ENCODE results near the gene CAMTA1.
"Not testable (repeated sequence)": the region's sequence is repeated elsewhere in the genome, so short reads cannot be mapped to it uniquely, and the experiment has no call there.

CAMTA1 gene

DNA sequence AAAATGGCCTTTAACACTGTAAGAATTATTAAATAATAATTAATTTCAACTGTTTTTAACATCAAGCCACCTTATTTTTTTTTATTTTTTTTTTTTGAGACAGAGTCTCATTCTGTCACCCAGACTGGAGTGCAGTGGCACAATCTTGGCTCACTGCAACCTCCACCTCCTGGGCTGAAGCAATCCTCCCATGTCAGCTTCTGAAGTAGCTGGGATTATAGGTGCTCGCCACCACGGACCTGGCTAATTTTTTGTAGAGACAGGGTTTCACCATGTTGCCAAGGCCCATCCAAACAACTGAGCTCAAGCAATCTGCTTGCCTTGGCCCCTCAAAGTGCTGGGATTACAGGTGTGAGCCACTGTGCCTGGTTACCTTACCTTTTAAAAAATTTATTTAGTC is 46.8 kb downstream of the CAMTA1 start:
- intact Hi-C loops (cut with DNase I); DNase-seq: not testable (repeated sequence)

DNA sequence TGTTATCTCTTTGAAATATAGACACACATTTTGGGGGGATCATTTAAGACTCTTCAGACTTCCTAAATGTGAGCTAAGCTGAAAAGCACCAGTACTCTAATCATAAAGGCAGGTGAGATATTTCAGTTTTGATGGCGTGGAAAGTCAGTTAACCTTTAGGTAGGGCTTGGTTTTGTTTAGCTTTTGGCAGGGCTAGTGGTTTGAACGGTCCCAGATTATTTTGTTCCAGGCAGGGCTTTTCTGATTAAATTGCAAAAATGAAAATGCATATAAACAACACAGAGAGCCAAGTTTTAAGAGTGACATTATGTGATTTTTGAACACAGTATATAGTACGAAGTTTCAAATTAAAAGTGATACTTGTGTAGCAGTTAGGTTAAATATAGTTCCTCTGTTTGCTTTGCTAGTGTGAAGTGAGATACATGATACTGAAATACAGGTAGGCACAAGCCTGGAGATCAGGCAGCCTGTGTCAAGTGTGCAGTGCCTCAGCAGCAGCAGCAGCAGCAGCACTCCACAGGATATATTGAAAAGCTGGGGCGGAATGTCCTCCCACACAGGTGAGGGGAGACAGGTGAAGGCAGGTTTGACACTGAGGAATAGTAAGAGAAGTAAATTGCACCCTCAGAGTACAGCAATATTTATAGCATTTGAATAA is 47.4 kb downstream of the CAMTA1 start:
- intact Hi-C loops (cut with DNase I): no loop called here
- DNase-seq: peak in 41 of 42 donors; percentile 34 to 95 (median 71)

DNA sequence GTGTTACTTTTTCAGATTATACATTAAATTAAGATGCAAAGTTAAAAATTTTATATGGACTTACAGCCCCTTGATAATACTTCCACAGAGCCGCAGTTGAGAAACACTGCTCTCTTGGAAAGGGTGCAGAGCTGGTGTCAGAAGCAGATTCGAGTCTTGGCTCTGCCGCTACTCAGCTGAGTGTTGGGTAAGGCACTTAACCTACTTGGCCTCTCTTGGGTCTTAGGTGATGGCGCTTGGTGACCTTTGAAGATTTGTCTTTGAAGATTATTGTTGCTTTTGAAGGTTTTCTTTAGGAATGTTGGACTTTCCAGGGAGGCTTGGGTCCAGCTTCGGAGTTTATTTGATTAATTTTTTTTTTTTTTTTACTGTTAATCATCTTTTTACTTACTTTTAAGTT is 48.5 kb downstream of the CAMTA1 start:
- DNase-seq: peak in 2 of 42 donors; percentile 5 to 10
- intact Hi-C loops (cut with DNase I): no loop called here

DNA sequence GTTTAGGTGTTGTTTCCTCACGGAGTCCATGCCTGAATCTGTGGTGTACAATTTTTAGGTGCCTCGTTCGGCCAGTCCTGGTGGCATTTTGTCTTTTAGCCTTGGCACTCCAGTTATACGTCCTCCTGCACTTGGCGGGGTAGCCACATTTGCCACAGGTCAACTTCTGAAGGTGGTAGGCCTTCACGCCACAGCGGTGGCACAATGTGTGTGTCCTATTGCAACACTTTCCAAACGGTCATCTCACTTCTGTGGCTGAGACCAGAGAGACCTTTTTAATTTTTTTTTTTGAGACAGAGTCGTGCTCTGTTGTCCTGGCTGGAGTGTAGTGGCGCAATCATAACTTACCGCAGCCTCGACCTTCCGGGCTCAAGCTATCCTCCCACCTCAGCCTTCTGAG is 49.1 kb downstream of the CAMTA1 start:
- intact Hi-C loops (cut with DNase I): no loop called here
- no peak for DNase-seq

DNA sequence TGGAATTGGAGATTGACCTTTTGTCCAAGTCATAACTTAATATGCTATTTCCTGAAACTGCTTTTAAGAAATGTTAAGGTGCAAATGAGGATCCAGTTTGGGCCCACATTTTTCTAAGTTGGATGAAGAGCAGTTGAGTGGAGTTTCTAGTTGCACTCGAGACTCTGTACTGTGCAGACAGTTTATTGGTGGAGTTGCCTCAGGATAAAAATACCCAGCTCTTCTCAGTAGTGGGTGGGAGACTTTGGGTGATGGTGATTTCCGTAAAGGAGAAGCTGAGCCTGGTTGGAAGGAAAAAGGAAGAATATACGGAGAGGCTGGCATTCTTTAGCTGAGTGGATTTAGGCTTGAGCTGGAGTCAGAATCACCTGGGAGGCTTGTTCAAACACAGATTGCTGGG is 49.9 kb downstream of the CAMTA1 start:
- intact Hi-C loops (cut with DNase I): no loop called here
- no peak for DNase-seq

DNA sequence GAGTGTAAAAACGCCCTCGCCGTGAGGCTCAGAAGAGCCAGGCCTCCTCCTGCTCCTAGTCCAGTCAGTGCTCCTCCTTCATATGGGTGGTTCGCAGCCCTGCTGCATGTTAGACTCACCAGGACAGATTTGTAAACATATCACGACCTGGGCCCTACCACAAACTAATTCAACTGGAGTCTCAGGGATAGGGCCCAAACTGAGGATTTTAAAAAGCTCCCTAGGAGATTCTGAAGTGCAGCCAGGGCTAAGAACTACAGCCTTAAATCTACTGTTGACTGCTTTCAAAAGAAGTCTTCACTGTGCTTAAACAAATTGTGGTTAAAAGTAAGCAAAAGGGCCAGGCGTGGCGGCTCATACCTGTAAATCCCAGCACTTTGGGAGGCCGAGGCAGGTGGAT is 57.0 kb downstream of the CAMTA1 start:
- peak in 6 of 42 donors; percentile 3 to 21 (median 13) for DNase-seq
- intact Hi-C loops (cut with DNase I): no loop called here

DNA sequence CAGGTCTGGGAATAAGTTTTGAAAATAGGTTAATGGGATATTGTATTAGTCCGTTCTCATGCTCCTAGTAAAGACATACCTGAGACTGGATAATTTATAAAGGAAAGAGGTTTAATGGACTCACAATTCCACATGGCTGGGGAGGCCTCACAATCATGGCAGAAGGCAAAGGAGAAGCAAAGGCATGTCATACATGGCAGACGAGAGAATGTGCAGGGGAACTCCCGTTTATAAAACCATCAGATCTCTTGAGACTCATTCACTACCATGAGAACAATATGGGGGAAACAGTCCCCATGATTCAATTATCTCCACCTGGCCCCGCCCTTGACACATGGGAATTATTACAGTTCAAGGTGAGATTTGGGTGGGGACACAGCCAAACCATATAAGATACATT is 60.5 kb downstream of the CAMTA1 start:
- intact Hi-C loops (cut with DNase I); DNase-seq: not testable (repeated sequence)

DNA sequence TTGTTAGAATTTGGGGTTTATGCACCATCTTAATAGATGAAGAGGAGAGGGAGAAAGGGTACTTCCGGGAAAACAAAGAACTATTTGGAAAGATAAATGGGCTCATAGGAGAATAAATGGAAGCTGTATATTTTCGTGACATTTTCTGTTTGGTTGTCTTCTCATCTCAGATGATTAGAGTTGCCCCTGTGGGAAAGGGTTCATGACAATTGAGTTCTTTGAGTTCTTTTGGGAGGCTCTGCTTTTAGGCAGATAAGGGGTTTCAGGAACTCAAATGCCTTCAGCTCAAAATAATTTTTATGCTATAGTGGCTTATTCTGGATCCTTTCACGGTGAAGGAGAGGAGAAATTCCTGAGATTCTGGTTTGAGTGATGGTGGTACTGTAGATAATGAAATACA is 63.6 kb downstream of the CAMTA1 start:
- intact Hi-C loops (cut with DNase I): no loop called here
- DNase-seq: no peak

DNA sequence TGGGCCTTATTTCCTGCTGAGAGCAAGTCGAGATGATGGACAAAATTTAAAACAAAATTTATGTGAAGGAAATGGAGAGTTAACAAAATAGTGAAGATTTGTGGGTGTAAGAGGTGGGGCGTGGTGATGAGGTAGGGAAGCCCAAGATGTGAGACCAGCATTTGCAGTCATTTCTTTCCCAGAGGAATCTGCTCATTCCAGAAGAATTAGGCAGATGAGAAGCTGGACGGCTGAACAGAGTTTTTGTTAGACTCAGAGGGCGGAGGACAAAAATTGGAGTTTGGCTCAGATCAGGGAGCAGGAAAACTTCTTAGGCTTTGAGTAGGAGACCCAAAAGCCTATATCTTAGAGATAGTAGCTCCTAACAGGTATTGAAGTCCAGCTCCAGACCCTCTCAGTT is 65.3 kb downstream of the CAMTA1 start:
- intact Hi-C loops (cut with DNase I): no loop called here

DNA sequence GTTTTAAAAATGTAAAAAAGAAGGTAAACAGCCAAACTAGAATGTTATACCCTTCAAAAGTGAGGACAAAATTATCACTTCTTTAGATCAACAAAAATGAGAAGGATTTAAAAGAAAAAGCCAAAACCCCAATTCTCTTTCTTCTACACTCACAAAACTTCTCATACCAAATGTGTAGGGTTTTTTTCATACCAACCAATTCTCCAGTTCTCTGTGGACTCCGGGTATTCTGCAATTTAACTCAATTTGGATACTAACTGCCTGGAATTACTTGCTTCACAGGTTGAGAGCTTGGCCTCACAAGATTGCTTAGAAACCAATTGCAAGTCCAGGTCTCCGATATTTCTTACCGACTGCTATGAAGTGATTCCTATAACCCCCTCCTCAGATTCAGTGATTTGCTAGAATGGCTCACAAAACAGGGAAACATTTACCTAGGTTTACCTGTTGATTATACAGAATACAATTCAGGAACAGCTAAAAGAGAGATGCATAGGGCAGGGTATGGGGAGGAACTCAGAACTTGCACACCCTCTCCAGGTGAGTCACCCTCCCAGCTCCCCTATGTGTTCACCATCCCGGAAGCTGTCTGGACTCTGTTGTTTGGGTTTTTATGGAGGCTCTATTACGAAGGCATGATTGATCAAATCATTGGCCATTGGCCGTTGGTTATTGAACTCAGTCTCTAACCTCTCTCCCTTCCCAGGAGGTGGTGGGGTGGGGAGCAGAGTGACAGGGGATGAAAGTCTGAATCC is 67.1 kb downstream of the CAMTA1 start:
- no peak for DNase-seq
- intact Hi-C loops (cut with DNase I): no loop called here

More for the DNA sequence above, 65.3 kb downstream of the CAMTA1 start:
- no peak for DNase-seq

DNA sequence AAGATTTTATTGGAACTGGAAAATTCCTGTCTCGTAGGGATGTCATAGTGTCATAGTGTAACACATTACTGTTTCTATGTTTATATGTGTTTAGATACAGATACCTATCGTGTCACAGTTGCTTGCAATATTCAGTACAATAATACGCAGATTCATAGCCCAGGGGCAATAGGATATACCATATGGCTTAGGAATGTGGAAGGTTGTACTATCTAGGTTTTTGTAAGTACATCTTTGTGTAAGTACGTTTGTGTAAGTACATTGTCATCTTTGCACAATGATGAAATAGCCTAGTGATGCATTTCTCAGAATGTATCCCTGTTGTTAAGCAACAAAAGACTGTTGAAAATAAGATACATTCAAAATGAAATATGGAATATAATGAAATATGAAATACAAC is 68.9 kb downstream of the CAMTA1 start:
- intact Hi-C loops (cut with DNase I): no loop called here
- DNase-seq: no peak

DNA sequence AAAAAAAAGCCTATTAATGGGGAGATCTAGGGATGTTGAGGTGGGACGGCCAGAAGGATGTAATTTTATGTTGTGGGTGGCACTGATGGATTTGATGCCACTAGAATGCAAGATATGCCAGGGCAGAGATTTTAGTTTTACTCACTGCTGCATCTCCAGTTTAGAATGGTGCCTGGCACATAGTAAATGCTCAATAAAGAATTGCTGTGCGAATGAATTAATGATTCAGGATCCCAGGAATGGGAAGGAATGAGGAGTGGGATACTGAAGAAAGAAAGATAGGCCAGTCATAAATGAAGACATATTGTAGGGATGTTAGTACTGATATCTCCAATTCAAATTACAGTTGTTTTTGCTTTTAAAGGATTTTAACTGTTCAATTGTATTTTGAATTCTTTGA is 72.6 kb downstream of the CAMTA1 start:
- intact Hi-C loops (cut with DNase I): no loop called here
- no peak for DNase-seq

DNA sequence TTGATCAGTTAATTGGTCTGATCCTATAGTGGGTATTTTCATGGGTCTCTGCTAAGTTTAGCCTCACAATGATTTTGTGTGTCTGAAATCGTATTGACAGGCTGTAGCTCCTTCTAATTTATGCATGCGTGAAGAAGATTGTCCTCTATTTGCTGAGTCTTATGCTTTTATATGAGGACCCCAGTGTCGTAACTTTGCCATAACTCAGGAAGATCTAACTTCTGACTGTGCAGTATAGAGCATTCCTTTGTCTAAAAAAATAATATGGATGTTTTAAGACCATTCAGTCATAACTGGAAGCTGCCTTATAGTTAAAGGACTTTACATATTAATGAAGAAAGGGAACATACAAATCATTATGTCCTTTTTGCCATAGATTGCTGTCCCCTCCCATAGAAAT is 73.3 kb downstream of the CAMTA1 start:
- no peak for DNase-seq
- intact Hi-C loops (cut with DNase I): no loop called here

DNA sequence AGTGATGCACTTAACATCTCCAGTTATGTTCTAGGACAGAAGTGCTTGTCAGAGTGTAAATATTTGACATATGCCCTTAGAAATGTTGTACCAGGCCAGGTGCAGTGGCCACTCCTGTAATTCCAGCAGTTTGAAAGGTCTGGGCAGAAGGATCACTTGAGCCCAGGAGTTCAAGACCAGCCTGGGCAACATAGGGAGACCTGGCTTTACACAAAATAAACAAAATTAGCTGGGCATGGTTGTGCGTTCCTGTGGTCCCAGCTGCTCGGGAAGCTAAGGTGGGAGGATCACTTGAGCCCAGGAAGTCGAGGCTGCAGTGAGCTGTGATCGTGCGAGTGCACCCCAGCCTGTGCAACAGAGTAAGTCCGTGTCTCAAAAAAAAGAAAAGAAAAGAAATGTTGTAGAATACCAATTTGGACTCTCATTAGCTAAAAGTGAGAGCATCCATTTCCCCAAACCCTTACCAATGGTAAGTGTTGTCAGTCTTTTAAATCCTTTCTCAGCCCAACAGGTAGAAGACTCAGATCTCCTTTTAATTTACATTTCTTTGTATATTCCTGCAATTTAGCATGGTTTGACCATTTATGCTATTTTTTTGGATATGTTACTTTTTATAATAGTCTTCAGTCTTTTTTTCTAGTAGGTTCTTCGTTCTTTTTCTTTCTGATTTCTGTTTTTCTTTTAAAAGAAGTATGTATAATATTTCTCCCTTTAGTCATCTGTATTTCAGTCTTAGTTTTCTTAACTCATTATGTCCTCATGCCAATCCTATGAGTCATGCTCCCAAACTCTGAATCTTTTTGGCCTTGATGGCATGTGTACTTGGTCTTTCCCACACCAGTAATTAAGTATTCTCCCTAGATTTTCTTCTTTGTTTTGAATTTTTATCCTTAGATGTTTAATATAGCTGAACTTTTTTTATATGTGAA is 74.4 kb downstream of the CAMTA1 start:
- intact Hi-C loops (cut with DNase I): no loop called here
- DNase-seq: no peak

DNA sequence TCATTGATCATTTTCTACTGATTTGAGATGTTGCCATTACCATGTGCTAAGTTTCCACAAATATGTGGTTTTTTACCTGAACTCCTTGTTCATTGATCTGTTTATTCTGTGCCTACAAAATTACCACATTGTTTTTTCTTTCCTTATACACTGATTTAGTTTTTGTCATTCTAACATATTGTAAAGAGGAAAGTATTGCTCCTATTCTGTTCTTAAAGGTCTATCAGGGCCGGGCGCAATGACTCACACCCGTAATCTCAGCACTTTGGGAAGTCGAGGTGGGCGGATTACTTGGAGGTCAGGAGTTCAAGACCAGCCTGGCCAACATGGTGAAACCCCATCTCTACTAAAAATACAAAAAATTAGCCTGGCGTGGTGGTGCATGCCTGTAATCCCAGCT is 75.1 kb downstream of the CAMTA1 start:
- intact Hi-C loops (cut with DNase I): no loop called here
- no peak for DNase-seq

DNA sequence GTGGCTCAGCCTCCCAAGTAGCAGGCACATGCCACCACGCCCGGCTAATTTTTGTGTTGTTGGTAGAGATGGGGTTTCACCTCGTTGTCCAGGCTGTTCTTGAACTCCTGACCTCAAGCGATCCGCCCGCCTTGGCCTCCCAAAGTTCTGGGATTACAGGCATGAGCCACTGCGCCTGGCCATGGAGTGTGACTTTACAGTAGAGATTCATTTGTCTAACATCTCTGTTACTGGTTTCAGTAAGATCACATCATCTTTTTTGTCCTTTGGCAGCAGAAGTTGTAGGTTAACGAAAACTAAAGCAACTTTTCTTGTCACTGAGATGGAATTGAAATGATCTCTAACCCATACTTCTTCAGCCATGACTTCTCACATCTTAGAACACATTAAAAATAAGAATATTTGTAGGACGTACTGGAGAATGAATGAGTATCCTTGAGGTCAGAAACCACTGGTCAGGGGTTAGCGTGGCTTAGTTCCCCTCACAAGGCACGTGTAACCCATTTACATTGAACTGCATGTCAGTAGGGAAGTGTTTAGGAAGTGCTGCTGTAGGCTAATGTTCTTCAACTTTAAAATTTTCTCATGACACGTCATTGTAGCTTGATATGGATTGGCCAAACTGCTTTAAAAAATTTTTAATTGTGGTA is 75.9 kb downstream of the CAMTA1 start:
- no peak for DNase-seq
- intact Hi-C loops (cut with DNase I): no loop called here

DNA sequence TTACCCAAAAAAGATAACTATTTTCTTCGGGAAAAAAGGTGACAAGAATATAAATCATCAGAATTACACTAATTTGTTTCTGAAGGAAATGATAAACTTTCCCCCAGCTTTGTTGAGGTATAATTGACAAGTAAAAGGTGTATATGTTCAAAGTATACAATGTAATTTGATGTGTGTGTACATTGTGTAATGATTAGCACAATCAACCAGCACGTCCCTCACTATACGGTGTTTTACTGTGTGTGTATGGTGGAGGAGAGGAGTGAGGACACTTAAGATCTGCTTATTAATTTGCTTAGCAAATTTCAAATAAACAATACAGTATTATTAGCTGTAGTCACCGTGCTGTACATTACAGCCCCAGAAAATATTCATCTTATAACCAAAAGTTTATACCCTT is 77.7 kb downstream of the CAMTA1 start:
- intact Hi-C loops (cut with DNase I): no loop called here
- no peak for DNase-seq

DNA sequence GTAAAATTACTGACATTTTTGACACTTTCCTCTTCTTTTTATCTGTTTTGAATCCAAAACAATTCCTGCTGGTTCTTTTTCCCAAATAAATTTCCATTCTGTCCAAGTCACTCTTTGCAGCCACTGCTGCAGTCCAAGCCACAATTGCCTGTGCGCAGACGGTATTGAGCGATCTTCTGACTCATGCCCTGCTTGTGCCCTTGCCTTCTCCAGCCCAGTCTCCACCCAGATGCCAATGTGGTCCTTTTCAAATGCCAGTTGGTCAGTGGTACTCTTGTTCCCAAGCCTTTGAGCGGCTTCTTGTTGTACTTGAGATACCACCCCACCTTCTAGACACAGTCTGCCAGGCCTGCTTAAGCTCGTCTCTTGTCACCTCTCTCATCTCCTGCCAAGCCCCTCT is 78.9 kb downstream of the CAMTA1 start:
- intact Hi-C loops (cut with DNase I): no loop called here
- DNase-seq: no peak

DNA sequence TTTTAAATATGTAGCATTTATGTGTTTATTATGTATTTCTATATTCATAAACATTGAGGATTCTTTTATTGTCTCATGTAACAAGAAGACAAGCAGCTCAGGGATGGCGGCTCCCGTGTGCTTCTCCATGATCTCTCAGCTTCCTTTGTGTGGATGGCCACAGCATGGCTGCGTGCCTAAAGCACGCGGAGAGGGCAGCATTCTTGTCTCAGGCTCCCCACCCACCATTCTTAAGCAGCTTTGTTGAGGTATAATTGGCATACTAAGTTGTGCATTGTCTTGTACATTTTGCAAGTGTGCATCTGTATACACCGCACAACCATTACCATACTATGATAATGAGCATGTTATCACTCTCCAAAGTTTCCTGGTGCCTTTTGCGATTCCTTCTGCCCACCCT is 81.6 kb downstream of the CAMTA1 start:
- DNase-seq: no peak
- intact Hi-C loops (cut with DNase I): no loop called here

DNA sequence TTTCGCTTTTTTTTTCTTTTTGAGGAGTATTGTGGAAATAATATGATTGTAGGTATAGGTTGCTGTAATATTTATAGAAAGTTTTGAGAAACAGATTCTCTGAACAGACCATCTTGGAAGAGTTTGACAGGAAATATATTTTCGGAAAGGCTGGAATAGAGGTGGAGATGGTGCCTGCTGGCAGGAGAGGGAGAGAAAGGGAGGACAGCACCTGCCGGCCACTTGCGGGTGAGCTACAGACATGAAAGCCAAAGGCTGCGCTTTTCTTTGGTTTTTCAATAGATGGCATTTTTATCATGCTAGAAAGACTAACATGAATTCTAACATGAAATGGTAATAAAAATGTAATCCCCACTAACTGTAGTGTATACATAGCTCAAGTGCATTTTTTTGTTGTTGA is 82.1 kb downstream of the CAMTA1 start:
- intact Hi-C loops (cut with DNase I): no loop called here

More for the DNA sequence above, 82.1 kb downstream of the CAMTA1 start:
- no peak for DNase-seq

Measured in head of caudate nucleus (tissue), 42 donors.